8988T (cell line): ENCODE results near the gene LTO1.

ENCODE experiments used
- DNase-seq: peaks from one replicate; pipeline ENCODE4 v3.0.0; 2011

The LTO1 gene

DNA sequence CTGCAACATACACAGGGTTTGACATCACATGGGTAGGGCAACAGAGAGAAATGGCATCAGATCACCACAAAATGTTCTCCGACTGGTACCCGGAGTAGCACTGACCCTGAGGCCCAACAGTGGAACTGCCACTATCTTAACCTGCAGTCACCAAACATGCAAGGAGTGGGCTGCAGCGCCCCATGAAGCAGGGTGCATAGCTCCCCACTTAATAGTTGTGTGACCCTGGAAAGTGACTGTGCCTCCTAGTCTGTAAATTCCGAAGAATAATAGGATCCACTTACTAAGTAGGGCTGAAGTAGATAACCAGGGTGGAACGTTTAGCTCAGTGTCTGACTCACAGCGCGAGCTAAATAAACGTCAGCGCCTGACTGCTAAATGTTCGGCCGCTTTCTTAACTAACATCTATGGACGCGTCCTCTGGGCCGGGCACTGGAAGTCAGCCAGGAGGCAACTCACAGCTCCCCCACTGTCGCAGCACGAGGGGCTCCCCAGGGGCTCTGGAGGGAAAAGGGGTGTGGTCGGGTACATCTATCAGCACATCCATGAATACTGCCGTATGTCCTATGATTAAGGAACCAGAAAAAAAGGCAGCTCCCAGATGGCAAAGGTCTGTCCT lies 777 bp downstream of the LTO1 start:
- no peak for DNase-seq

DNA sequence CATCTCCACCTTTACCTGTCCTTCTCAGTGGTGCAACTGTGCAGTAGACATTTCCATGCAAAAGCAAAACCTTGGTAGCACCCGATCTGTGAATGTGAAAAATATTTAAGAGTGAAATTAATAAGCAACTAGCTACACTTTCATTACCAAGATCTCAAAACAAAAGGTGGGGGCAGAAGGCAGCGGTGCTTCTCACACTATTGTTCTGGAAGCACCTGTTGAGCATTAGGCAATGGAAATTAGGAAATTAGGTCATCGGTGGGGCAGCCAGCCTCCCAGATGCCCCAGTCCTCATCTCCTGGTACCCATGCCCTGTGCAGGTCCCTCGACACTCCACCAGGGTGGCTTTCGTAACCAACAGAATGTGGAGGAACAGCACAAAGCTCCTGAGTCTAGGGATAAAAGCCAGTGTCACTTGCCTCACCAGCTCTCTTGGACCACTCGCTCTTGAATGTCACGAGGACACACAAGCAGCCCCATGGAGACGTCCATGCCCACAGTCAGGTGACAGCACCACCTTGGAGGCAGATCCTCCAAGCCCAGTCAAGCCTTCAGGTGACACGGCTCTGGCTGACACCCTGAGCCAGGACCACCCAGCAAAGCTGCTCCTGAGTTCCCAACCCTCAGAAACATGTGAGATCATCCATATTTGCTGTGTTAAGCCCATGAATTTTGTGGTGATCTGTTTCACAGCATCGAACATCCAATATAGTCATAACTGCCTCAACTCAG lies 3.3 kb downstream of the LTO1 start:
- DNase-seq, result peak; percentile 40

DNA sequence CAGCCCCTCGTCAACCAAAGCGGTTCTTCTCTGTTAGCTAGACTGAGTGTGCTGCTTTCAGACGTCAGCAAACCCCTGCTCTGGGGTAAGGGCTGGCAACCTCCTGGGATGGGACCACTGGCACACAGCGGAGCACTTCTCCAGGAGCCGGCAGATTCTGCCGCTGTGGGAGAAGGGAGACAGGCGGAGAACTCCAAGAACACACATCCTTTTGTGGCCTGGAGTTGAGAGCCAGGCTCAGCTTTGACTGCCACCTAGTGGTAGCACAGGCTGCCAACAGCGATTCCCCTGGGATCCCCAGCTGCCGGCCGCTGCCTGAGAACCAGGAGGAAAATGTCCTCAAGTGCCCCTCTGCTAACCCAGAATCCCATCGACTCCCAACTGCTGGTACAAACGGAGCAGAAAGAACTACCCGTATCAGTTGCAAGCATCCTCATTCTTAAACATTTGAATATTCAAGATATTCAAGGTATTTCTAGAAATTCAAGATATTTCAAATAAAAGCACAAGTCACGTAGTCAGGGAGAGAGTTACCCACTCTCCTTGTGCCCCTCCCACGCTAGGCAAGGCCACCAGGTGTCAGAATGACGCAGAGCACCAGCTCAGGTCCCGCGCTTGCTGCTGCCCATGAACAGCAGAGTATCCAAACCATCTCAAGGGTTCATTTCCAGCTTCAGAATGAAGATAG lies 4.9 kb downstream of the LTO1 start:
- peak; percentile 99 for DNase-seq

DNA sequence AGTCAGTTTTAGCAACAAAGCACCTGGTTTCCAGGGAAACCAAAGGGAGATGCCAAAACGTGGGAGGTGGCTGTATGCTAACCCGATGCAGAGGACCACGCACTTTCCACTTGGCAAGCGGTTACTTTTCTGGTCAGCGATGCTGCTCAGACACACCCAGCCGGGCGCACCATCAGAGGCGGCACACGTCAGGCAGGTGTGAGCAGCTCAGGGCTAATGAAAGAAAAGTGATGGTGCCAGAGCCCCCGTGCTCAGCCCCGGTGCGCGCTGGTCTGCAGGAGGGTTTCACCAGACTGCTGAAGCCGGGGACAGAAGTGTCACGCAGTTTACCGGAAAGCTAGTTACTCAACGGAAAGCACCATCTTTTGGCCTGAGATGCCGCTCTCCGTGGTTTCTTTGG lies 5.7 kb downstream of the LTO1 start:
- DNase-seq, result no peak

DNA sequence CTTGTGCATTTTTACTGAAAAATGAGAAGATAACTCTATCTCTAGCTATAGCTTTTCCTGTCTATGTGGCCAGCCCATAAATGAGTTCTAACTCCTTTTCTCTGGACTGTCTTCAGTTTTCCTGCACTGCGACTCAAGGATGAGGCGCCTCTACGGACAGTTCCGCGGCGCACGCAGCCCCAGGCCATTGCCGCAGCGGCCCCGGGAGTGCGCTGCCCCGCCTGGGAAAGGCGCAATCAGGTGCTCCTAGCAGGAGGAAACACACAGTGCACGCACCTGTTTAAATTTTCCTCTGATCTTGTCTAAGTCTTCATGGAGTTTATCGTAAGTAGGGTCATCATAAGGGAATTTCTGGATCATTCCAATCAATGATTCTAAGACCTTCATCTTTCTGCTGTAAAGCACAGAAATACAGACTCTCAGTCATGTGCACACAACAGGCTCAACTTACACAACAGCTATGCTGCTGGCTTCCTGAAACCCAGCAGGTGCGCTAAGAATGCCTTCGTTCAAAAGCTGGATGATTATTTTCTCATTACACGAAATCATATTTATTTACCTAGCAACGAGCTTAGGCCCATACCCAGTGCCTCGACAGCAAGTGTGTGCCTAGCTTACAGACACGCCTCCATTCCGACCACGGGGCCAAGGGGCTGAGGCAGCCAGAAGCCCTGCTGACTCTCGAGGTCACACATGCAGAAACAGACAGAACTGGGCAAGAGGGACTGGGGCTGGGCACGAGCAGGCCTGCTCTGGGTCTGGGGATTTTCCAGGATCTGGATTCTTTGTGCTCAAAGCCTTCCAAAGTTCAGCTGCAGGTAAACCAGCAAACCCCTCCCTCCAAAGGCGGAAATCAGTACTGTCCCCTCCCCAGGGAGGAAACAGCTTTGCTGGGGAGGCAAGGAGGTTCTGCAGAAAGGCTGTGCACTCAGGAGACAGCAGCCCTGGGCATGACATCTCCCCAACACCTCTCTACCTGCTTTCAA lies 7.2 kb downstream of the LTO1 start:
- DNase-seq, result no peak

DNA sequence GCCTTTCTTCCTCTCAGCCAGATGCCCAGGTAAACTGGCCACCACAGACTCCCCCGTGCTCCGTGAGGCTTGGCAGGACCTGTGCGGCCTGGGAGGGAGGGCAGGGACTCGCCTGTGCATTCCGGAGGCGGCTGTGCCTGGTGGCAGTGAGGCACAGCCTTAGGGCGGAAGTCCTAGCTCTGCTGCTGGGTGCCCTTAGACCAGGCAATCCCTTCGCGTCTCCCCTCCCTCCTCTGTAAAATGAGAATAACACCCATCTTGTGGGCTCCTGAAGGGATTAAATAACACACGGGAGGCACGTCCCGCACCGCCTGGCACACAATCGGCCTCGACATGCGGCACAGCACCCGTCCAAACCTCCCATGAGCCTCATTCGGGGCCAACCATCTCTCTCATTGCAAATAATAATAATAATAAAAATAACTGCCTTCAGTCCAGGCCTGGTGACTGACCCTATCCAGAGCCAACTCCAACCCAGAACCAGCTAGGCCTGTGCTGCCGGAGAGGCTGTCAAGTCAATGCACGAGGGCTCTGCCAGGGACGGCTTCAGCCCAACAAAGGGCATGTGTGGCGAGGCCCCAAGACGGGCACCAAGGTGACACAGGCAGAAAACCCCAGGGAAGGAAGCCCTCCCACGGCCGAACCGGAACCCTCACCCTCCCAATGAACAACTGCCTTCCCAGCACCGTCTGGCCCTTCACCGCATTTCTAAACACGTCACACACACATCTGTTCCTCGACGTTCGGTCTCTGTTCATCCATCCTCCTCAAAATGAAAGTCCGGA lies 8.2 kb downstream of the LTO1 start:
- no peak for DNase-seq

DNA sequence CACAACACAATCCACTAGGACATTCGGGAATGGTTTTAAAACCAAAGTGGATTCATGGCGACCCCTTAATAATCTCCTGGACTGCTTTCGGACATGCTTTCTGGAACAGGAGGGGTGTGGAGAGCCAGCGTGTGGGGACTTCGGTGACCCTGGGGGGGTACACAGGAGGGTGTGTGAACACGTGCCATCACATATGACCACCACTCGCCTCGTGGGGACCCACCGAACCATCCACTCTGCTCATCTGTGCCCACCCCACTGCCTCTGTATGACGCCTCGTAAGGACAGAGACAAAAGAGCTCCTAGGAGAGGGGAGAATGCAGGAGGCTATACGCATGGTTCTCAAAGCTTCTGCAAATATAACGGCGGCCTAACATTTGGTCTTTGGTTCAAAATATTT lies 8.9 kb downstream of the LTO1 start:
- DNase-seq, result no peak

DNA sequence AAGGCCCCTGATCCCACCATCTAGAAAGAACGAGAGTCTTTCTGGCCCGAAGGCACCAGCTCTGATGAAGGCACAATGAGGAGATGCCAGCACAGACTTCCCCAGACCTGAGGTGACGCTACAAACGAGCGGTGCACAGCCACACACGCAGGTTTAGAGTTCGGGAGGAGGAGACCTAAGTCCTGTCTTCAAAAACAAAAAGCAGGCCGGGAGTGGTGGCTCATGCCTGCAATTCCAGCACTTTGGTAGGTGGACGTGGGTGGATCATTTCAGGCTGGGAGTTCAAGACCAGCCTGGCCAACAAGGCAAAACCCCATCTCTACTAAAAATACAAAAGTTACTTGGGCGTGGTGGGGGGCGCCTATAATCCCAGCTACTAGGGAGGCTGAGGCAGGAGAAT lies 9.5 kb downstream of the LTO1 start:
- DNase-seq, result no peak

DNA sequence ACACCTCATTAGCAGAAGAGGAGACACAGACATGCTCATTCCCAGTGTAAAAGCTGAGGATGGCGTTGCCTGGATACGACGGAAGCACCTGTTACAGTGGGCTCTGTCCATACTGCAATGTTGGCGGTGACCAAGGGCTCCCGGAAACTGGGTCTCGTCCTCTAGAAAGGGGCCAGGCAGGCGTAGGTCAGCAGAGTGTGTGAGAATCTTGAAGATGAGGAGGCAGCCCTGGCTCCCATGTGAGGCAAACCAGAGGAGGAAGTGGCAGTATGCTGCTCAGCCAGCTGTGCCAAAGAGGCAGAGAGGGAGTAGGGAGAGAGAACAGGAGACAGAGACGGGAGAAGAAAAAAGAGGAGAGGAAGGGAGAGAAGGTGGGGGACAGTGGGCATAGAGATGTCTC lies 10.3 kb downstream of the LTO1 start:
- DNase-seq, result peak; percentile 29

DNA sequence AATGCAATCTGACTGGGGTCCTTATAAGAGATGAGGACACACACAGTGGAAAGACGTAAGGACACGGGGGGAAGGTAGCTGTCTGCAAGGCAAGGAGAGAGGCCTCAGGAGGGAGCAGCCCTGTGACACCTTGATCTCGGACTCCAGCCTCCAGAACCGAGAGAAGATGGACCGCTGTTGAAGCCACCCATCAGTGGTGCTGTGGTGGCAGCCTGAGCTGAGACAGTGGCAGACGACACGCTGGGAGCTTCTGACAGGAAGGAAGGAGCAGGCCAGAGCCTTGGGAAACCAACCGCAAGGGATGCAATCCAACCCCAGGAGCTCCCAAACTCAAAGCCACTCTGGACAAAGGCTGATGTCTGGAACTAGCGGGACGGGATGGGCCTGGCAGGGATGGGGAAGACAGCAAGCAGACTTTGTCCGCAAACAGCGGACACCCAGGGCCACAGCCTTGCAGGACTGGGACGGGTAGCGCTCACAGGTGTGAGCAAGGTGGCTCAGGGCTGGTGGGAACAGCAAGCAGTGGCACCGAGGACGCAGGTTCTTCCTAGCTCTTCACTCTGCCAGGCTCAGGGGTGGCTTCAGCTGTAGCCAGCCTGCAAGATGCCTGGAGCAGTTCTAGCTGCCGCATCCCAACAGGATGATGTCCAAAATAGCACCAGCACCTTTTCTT lies 10.9 kb downstream of the LTO1 start:
- DNase-seq, result no peak

DNA sequence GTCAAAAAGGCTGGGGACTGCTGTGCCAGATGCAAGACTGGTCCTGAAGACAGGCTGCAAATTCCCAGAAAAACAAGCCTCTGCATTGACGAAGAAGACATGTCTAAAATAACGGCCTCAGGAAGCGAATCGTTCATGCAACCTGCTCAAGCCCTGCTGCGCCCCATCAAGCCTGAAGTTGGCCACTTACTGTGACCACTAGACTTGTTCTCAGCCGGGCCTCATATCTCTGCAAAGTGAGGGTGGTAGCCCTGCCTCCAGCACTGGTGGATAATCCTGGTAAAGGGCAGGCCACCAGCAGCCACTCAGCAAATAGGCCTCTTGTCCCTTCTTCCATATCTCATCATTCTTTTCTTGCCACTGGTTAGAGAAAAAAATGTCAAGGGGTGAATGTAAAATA lies 11.8 kb downstream of the LTO1 start:
- DNase-seq, result no peak

DNA sequence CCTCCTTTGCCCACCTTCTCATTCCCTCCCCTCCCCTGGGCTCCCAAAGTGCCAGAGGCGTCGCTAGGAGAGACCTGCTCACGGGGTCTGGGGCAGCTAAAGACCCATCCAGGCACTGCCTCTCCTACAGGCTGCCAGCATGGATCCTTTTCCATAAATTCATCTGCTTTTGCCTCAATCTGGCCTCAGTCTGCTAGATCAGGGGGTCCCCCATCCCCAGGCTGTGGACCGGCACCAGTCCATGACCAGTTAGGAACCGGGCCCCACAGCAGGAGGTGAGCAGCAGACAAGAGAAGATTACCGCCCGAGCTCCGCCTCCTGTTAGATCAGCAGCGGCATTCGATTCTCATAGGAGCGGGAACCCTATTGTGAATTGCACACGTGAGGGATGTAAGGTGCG lies 12.3 kb downstream of the LTO1 start:
- peak; percentile 7 for DNase-seq

DNA sequence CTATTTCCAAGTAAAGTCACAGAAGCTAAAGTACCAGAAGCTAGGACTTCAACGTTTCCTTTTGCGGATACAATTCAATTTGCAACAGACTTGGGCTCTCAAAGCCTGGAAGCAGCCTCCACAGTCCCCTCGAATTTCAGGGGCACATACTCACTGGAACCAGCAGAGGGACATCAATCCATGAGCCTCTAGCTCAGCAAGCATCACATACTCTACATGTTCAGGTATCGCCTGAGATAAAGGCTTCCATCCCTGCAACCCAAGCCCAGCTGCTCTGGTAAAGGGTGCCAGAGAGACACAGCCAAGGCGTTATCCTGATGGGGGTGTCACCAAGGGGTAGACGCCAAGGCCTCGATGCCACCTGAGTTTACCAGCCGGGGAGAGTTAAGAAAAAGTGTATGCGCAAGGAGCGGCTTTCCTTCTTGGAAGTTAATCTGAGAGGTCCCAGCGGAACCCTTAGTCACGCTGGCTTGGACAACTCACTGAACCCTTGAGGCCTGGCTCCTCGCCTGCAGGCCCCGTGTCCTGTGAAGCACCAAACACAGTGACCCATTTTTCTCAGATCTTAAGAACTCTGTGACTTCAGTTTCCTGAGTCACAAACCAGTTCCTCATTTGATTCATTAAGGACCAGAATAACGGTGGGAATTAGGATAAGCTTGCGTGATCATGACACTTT lies 13.0 kb downstream of the LTO1 start:
- peak; percentile 87 for DNase-seq

DNA sequence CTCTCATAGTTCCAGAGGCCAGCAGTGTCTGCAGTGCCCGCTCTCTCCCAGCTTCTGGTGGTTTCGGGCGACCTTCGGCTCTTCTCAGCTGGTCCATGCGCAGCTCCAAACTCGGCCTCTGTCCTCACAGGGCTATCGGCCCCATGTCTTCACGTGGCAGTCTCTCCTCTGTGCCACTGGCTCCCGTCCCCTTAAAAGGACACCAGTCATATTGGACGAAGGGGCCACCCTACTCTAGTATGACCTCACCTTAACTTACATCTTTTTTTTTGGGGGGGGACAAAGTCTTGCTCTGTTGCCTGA lies 13.8 kb downstream of the LTO1 start:
- DNase-seq, result no peak

DNA sequence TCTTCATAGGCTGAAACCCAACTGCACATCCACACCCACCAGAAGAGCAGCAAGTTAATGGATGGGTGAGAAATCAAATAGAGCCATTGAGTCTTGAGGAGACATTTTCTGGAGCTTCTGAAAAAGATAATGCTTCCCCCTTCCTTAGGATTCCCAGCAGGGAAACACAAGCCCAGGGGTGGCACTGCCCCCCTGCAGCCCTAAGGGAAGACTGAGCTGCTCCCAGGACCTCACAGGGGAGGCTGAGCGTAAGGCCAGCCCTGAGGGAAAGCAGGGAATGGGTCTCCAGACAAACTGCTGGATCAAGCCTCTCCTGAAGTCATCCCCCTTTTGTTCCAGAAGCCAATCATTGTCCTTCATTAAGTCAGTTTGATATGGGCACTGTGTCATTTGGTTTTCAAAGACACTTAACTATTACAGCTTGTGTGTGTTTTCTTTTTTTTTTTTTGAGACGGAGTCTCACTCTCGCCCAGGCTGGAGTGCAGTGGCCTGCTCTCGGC lies 15.1 kb downstream of the LTO1 start:
- DNase-seq, result no peak

DNA sequence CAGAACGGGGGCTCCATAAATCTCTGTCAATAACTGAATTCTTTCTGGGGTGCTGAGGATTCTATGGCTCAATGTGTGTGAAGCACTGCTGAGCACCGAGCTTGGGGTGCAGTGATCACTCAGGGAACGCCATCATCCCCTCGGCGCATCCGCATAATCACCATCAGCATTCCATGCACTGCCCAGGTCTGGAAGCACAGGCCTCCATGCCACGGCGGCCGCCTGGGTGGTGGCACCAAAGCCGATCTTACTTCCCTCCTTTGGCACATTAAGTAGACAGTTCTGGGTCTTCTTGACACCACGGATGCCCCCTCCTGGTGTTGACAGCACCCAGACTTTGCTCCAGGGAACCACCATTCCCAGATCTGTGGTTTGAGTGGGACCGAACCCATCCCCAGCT lies 15.6 kb downstream of the LTO1 start:
- no peak for DNase-seq

DNA sequence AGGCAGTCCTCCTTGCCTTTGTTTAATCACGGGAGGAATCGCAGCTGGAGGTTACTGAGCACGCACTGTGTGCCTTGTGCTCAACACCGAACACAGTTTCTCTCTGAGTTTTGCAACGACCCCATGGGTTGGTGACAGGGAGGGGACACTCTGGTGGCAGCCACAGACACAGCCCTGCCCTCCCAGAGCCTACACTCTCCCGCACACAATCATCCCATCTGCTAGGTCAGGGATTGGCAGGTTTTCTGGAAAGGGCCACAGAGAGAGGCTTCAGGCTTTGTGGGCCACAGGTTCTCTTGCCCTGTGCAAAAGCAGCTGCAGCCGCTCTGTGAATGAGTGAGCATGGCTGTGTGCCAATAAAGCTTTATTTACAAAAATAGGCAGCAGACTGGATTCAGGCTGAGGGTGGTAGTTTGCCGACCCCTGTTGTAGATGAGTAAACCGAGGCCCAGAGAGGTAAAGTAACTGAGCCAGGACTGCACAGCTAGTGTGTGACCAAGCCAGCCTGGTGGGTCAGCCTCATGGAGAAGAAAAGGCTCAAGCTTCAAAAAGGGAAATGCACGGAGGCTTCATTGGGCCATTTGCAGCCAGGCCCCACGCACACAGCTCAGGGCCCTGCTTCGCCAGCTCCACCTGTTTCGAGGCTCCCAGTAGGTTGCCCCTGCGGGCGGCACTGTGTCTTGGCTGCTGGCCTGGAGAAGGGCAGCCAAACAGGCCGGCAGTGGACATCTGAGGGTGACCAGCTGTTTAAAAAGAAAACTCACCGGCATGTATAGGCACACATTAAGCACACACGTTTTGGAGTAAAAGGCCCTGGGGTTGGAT lies 16.3 kb downstream of the LTO1 start:
- no peak for DNase-seq

DNA sequence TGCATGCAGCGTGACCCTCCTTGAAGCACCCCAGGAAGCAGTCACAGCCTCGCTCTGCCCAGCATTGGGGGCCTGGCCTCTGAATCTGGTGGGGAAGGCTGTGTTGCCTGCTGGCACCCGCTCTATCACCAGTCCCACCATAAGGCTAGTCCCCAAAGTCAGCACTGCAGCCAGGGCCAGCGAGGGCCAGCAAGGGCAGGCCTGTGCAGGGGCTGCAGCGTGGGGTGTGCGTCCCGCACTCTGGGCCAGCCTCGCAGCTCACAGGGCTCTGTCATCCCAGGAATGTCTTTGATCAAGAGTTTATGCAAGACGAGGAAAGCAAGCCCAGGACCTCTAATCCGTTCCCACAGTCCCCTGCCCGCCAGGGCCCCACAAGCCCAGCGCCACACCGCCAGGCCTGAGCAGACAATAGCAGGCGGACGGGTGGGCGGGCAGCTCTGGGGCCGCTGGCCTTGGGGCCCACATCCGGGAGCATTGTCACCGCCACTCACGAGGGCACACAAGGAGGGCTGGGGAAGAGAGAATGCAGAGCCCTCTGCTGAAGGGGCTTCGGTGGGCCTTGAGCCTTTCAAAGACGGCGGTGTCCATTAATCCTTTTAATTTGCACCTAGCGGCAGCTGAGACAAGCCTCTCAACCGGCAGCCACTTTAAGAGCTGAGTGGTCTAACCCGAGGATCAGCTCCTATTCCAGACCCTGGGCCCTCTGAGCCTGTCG lies 17.1 kb downstream of the LTO1 start:
- no peak for DNase-seq

DNA sequence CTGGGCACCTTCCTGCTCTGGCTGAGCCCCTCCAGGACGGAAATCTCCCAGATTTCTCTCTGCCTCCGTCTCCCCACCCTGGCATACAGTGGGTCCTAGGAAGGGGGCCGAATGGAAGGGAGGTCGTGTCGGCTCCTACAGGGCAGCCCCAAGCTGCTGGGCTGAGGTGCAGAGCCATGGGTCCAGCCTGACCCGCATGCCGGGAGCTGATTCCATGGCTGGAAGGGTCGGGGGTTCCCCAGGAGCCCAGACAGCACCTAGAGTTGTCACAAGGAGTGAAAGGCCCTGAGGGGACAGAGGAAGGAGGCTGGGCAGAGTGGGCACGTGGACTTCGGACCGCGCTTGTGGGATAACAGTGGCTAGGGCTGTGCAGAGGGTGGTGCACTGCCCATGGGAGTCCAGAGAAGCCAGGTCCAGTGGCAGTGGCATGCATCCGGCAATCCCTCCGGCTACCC lies 17.7 kb downstream of the LTO1 start:
- no peak for DNase-seq
